H1 (cell line): Measurements from ENCODE around the gene SPTSSA. TPM values are rescaled to one million over a fixed set of nuclear protein-coding genes. Genes with fewer than 3 reads are reported as not detected.

Experiments used
- ASH2L ChIP-seq: fragments of 200-600, 300-600 bp; sonication (generic); IDR thresholded peaks from one replicate; pipeline ENCODE4 v1.7.1; 2017; ENCODE audit warnings: low read length
- BCL11A ChIP-seq, 2 experiments: IDR thresholded peaks; one replicate each; pipeline ENCODE4 v1.6.1; 2011; ENCODE audit warnings: low read depth in 2 of 2, low read length in 2 of 2, mild to moderate bottlenecking in 2 of 2
- CBX5 ChIP-seq: fragments of 300-800, 300-1000 bp; sonication (generic); IDR thresholded peaks from 2 replicates; pipeline ENCODE4 v1.7.1; 2016; ENCODE audit warnings: antibody characterized with exemption, low read length, low read depth
- CHD7 ChIP-seq: fragments of 300-600 bp; sonication (generic); IDR thresholded peaks from 2 replicates; pipeline ENCODE4 v1.7.1; 2012; ENCODE audit warnings: low read length, moderate library complexity, mild to moderate bottlenecking, inconsistent platforms; ENCODE audit not compliant: insufficient replicate concordance
- EP300 ChIP-seq, 2 experiments: IDR thresholded peaks; 1 replicate in 1 of 2; 2 replicates in 1 of 2; pipeline ENCODE4 v1.6.1; 2011 to 2012; ENCODE audit warnings: low read depth in 2 of 2, low read length in 2 of 2, mild to moderate bottlenecking in 2 of 2, borderline replicate concordance in 1 of 2, inconsistent platforms in 1 of 2, moderate library complexity in 1 of 2
- MAFK ChIP-seq: IDR thresholded peaks from 2 replicates; pipeline ENCODE4 v1.6.1; 2012; ENCODE audit warnings: low read depth, mild to moderate bottlenecking, improper control_type of control experiment, low read length
- NANOG ChIP-seq: IDR thresholded peaks from 2 replicates; pipeline ENCODE4 v1.6.1; 2011; ENCODE audit warnings: low read length, low read depth, mild to moderate bottlenecking, inconsistent platforms; ENCODE audit not compliant: insufficient read depth, poor library complexity, severe bottlenecking
- RNF2 ChIP-seq: fragments of 200-900, 300-1000 bp; sonication (generic); IDR thresholded peaks from 2 replicates; pipeline ENCODE4 v1.7.1; 2016; ENCODE audit warnings: borderline replicate concordance, low read depth, mild to moderate bottlenecking, antibody characterized with exemption, low read length; ENCODE audit not compliant: poor library complexity, severe bottlenecking; ENCODE audit errors: missing control alignments
- SP1 ChIP-seq: IDR thresholded peaks from 2 replicates; pipeline ENCODE4 v1.6.1; 2011; ENCODE audit warnings: low read depth, low read length
- SP4 ChIP-seq: IDR thresholded peaks from 2 replicates; pipeline ENCODE4 v1.6.1; 2012; ENCODE audit warnings: low read length, inconsistent platforms
- SRF ChIP-seq: IDR thresholded peaks from 2 replicates; pipeline ENCODE4 v1.6.1; 2011; ENCODE audit warnings: mild to moderate bottlenecking, low read depth, low read length, moderate library complexity
- TBP ChIP-seq: IDR thresholded peaks from 2 replicates; pipeline ENCODE4 v1.6.1; 2011; ENCODE audit warnings: low read depth, low read length, improper control_type of control experiment
- polyA plus RNA-seq, 7 experiments: library from polyadenylated mRNA; depleted of rRNA in 3 of 7; stranded (reverse) in 5 of 7; unstranded in 2 of 7; fragments of >200 nt in 5 of 7; fragments of 200-250 nt in 2 of 7; gene quantifications; 1 replicate in 5 of 7; 2 replicates in 1 of 7; 4 replicates in 1 of 7; pipeline versions ENCODE4 v1.2.1 to v1.2.3, GENCODE V29; 2011 to 2013; ENCODE audit warnings: missing spikeins in 2 of 7, mixed read lengths in 2 of 7
- total RNA-seq: library from RNA; stranded (reverse); fragmentation: NEBNext Ultra II Directional; extraction: Animal tissue kit (Norgen Biotek cat#: 25700); gene quantifications from 2 replicates; pipeline ENCODE4 v1.2.1, GENCODE V29; 2021

The SPTSSA gene
- total and polyA plus RNA-seq, 2 of the 8 experiments (the other 6 are each of a cell fraction or from before 2014, with no cell fraction given) = 24.9 to 28.5 TPM

- TF ChIP-seq CHD7 (no peak), TBP (no peak), SP4 (no peak), ASH2L (no peak), CBX5 (no peak), NANOG (no peak), SRF (no peak), RNF2 (no peak), BCL11A (IDR thresholded peaks at IDR 0.05; ENCODE audit: low read depth in 2 of 2, low read length in 2 of 2) (no peak), SP1 (no peak), MAFK (no peak), EP300 (IDR thresholded peaks at IDR 0.05; ENCODE audit: borderline replicate concordance in 1 of 2, low read depth in 2 of 2, low read length in 2 of 2) (no peak)
Measured at GRCh38 chr14:34424488-34424887, 37.6 kb downstream of the SPTSSA start (continued).
